ENCODE data around the gene HSPD1. TPM values are rescaled to one million over a fixed set of nuclear protein-coding genes. Genes with fewer than 3 reads are reported as not detected.
"Not testable (repeated sequence)": the region's sequence is repeated elsewhere in the genome, so short reads cannot be mapped to it uniquely, and the experiment has no call there.

The HSPD1 gene
- total RNA-seq, 1 donor from 2014 or later, result 403 TPM

GRCh38 chr2:197452754-197453122 lies 46.9 kb downstream of the HSPD1 start:
- Mint-ChIP-seq H3K9me3 (ENCODE audit: low read depth) (no peaks in the 10 kb centered on the region), H3K27ac (peak overlapping the region; percentile 98), H3K4me3 (ENCODE audit: low read depth) (peak overlapping the region; percentile 95), H3K27me3 (no peaks in the 10 kb centered on the region), H3K36me3 (ENCODE audit: insufficient read depth) (no peaks in the 10 kb centered on the region), H3K4me1 (ENCODE audit: low read depth) (peaks cover 15% of the 10 kb centered on the region)
- no peak for DNase-seq (ENCODE audit: low spot score, unreplicated experiment)
- TF ChIP-seq, protein P1, sequence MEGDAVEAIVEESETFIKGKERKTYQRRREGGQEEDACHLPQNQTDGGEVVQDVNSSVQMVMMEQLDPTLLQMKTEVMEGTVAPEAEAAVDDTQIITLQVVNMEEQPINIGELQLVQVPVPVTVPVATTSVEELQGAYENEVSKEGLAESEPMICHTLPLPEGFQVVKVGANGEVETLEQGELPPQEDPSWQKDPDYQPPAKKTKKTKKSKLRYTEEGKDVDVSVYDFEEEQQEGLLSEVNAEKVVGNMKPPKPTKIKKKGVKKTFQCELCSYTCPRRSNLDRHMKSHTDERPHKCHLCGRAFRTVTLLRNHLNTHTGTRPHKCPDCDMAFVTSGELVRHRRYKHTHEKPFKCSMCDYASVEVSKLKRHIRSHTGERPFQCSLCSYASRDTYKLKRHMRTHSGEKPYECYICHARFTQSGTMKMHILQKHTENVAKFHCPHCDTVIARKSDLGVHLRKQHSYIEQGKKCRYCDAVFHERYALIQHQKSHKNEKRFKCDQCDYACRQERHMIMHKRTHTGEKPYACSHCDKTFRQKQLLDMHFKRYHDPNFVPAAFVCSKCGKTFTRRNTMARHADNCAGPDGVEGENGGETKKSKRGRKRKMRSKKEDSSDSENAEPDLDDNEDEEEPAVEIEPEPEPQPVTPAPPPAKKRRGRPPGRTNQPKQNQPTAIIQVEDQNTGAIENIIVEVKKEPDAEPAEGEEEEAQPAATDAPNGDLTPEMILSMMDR (IDR thresholded peaks at IDR 0.05; ENCODE audit: unreplicated experiment), result no peak

- H3K27me3 Mint-ChIP-seq; H3K9me3 Mint-ChIP-seq (ENCODE audit: low read depth); H3K27ac Mint-ChIP-seq; H3K4me3 Mint-ChIP-seq (ENCODE audit: low read depth); DNase-seq (ENCODE audit: low spot score, unreplicated experiment); H3K36me3 Mint-ChIP-seq (ENCODE audit: insufficient read depth): not testable (repeated sequence)
- H3K4me1 Mint-ChIP-seq (ENCODE audit: low read depth), result peaks cover 15% of the 10 kb centered on the region
These were observed 48.7 kb downstream of the HSPD1 start for GRCh38 chr2:197450935-197451358.

- Mint-ChIP-seq H3K9me3 (ENCODE audit: low read depth) (no peaks in the 10 kb centered on the region), H3K36me3 (ENCODE audit: insufficient read depth) (no peaks in the 10 kb centered on the region), H3K4me1 (ENCODE audit: low read depth) (peaks cover 15% of the 10 kb centered on the region), H3K4me3 (ENCODE audit: low read depth) (no peak overlapping the region), H3K27me3 (no peaks in the 10 kb centered on the region), H3K27ac (no peak overlapping the region)
- TF ChIP-seq, protein P1 (IDR thresholded peaks at IDR 0.05; ENCODE audit: unreplicated experiment), result no peak
- DNase-seq (ENCODE audit: low spot score, unreplicated experiment), result no peak
These were observed 49.2 kb downstream of the HSPD1 start for GRCh38 chr2:197450465-197450864.

GRCh38 chr2:197446844-197447243 lies 52.8 kb downstream of the HSPD1 start:
- Mint-ChIP-seq H3K27ac (no peak overlapping the region), H3K27me3 (no peaks in the 10 kb centered on the region), H3K4me3 (ENCODE audit: low read depth) (no peak overlapping the region), H3K9me3 (ENCODE audit: low read depth) (no peaks in the 10 kb centered on the region), H3K4me1 (ENCODE audit: low read depth) (no peaks in the 10 kb centered on the region), H3K36me3 (ENCODE audit: insufficient read depth) (no peaks in the 10 kb centered on the region)
- no peak for DNase-seq (ENCODE audit: low spot score, unreplicated experiment)
- TF ChIP-seq, protein P1 (IDR thresholded peaks at IDR 0.05; ENCODE audit: unreplicated experiment), result no peak

DNA sequence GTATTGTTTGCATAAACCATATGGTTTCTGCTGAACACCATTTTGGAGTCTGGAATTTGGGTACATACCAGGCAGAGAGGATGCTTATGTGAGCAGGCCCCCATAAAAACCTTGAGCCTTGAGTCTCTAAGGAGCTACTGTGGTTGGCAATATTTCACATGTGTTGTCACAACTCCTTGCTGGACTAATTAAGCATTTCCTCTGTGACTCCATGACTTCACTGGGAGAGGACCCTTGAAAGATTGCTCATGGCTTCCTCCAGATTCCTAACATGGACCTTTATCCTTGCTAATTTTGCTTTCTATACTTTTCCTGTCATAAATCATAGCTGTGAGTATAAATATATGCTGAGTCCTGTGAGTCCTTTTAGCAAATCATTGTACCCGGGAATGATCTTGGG lies 53.9 kb downstream of the HSPD1 start:
- H3K27me3 Mint-ChIP-seq, result no peaks in the 10 kb centered on the region
- H3K9me3 Mint-ChIP-seq (ENCODE audit: low read depth), result no peaks in the 10 kb centered on the region
- H3K4me3 Mint-ChIP-seq (ENCODE audit: low read depth), result no peak overlapping the region
- no peaks in the 10 kb centered on the region for H3K4me1 Mint-ChIP-seq (ENCODE audit: low read depth)
- TF ChIP-seq, protein P1 (IDR thresholded peaks at IDR 0.05; ENCODE audit: unreplicated experiment), result no peak
- no peak for DNase-seq (ENCODE audit: low spot score, unreplicated experiment)
- no peaks in the 10 kb centered on the region for H3K36me3 Mint-ChIP-seq (ENCODE audit: insufficient read depth)
- no peak overlapping the region for H3K27ac Mint-ChIP-seq

DNA sequence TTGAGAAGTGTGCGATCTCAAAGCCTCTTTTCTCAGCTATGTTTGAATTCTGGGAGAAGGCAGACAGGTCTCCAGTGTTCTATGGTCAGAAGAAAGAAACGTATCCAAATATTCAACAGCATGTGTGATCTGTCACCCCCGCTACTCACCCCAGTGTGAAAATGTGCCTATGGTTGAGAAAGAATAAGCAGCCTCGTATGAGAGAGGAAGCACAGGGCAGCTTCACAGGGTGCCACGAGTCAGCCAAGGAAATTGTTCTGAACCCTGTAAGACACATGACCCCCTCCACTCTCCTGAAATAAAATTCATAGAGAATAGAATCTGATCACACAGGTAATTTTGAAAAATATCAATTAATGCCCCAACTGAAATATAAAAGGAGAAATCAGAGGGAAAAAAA lies 56.8 kb downstream of the HSPD1 start:
- TF ChIP-seq, protein P1 (IDR thresholded peaks at IDR 0.05; ENCODE audit: unreplicated experiment), result no peak
- Mint-ChIP-seq H3K4me1 (ENCODE audit: low read depth) (no peaks in the 10 kb centered on the region), H3K4me3 (ENCODE audit: low read depth) (no peak overlapping the region), H3K27ac (no peak overlapping the region), H3K27me3 (no peaks in the 10 kb centered on the region), H3K36me3 (ENCODE audit: insufficient read depth) (no peaks in the 10 kb centered on the region), H3K9me3 (ENCODE audit: low read depth) (no peaks in the 10 kb centered on the region)
- no peak for DNase-seq (ENCODE audit: low spot score, unreplicated experiment)

Data from progenitor cell of endocrine pancreas (in vitro differentiated cells).